HUDEP-2 (cell line): ENCODE measurements around the gene SMPD2.
"Not testable (repeated sequence)": the region's sequence is repeated elsewhere in the genome, so short reads cannot be mapped to it uniquely, and the experiment has no call there.

Experiments
- DNase-seq, 76 experiments: peaks; one replicate each; lab custom pipeline; 2025; ENCODE audit not compliant: unreplicated experiment in 76 of 76; lab: John Stamatoyannopoulos, UW

Gene SMPD2

GRCh38 chr6:109460161-109460829 lies 19.8 kb downstream of the SMPD2 start:
- DNase-seq, result no peak

DNA sequence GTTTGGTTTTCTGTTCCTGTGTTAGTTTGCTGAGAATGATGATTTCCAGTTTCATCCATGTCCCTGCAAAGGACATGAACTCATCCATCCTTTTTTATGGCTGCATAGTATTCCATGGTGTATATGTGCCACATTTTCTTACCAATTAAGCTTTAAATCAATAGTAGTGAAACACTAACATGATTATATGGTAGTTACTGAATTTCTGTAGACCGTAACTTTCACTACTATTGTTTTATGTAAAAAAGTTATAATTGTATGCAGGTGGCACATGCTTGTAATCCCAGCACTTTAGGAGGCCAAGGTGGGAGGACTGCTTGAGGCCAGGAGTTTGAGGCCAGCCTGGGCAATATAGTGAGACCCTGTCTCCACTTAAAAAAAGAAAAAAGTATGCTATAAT lies 20.7 kb downstream of the SMPD2 start:
- DNase-seq, result not testable (repeated sequence)

DNA sequence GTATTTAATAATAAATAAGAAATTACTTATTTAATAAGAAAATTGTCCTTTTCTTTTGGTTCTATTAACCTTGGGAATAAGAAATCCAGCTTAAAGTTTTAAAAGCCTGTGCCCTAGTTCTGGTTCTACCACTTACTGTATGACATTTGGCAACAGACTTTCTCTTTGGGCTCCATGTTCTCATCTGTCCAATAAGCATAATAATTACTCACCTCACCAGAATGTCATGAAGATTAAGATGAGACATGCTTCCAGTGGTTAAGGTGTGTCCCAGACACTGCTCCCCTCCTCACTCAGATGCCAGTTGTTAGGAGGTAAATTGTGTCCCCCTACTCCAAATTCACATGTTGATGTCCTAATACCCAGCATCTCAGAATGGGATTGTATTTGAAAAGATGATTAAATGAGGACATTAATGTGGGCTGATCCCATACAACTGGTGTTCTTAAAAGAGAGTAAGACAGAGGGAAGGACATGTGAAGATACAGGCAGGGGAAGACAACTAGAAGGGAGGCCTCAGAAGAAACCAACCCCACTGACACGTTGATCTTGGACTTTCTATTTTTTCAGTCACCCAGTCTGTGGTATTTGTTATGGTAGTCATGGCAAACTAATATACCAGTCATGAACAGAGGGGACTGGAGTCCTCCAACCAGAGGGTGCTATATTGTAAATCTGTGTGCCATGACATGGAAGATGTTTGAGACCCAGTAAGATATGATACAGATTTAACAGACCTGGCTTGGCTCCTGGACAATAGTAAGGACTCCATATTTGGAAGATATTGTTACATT lies 21.4 kb downstream of the SMPD2 start:
- no peak for DNase-seq

GRCh38 chr6:109465772-109466171 lies 25.2 kb downstream of the SMPD2 start:
- DNase-seq, result no peak

- peak in 20 of 76 experiments; percentile 13 to 61 (median 38) for DNase-seq
Measured at GRCh38 chr6:109466212-109466923, 25.8 kb downstream of the SMPD2 start.

GRCh38 chr6:109467696-109468095 lies 27.2 kb downstream of the SMPD2 start:
- no peak for DNase-seq

DNA sequence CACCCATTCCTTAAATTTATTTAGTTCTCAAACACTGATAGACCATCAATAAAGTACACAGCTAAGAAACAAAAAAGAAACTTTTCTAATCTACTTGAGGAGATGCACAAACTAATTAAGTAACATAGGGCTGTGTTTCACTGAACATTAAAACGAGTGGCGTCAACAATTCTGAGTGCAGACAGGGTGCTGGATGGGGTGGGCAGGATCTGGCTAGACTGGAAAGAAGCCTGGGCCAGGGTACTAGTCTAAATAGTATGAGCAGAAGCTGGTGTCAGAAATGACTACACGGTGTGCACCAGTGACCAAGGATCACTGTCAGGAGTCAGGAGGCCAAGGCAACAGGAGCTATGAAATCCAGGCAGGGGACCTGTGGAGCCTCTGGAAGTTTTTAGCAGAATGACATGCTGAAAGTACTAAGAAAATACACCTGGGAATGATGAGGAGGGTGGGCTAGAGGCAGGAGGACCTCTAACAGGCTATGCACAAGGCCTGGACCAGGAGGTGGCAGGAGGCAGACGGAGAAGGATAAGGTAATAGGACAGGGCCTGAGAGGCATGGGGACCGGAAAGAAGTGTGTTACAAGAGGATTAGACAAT lies 29.2 kb downstream of the SMPD2 start:
- no peak for DNase-seq

DNA sequence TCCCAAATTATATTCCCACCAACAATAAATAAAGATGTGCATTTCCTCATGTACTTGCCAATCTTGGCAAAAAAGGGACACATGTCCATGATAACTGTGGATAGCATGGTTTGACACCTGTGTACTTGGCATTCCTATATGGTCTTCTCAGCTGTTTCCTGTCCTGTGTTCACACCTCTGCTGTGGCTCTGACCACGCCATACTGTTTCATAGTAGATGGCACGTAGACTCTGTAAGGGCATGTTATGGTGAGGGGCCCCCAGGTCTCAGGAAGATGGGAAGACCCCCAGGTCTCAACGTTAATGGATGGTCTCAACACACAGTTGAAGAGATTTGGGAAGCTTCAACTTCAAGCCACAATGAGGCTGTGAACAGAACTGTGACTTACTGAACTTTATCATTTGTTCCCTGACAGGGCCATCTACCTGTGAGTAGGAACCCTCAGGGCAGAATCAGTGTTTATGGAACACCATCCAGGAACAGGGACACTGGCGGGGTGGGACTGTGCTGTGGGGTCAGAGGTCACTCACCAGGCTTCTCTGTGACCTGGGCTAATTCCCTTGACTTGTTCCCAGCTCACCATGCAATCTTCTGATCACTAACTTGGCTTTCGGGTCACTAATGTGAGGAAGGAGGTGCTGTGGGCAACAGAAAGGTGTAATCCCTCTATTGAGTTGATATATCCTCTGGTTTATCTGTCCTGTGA lies 30.7 kb downstream of the SMPD2 start:
- no peak for DNase-seq

- DNase-seq, result no peak
Measured at GRCh38 chr6:109472132-109472995, 31.8 kb downstream of the SMPD2 start.

- DNase-seq, result no peak
Measured at GRCh38 chr6:109473120-109473519, 32.6 kb downstream of the SMPD2 start.

DNA sequence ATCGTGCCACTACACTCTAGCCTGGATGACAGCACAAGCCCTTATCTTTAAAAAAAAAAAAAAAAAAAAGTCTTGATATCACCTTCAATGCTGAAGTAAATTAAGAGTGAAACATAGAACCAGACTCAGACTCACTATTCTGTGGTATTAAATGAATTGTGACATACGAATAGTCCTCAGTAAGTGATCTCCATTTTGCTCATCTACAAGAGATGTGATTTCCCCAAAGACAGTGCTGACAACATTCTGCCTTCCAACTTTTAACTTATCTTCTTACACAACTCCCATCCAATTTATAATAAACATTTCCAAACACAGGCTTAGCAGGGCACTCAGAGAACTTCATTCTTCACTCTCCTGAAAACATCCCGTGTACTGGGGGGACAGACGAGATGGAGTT lies 34.5 kb downstream of the SMPD2 start:
- DNase-seq, result no peak

- DNase-seq, result no peak
Measured at GRCh38 chr6:109475625-109476024, 35.1 kb downstream of the SMPD2 start.

GRCh38 chr6:109477184-109477583 lies 36.7 kb downstream of the SMPD2 start:
- DNase-seq, result no peak

DNA sequence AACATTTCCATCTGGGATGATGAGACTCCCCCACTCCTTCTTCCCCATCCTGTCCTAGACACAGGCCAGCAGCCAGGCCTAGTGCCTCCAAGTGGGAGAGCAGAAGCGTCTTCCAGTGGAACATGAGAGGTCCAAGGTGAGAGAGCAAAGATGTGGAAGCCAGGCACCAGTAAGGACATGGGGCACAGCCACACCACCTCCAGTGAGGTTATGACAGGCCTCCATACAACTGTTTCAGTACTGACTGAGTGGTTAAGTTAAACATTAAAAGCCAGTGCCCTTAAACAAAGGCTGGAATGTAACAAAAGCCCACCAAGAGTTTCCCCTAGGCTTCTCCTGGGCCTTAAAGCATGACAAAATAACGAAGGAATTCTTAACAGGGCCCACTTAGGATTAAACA lies 37.2 kb downstream of the SMPD2 start:
- DNase-seq, result no peak

- no peak for DNase-seq
Measured at GRCh38 chr6:109478222-109478805, 37.8 kb downstream of the SMPD2 start.

DNA sequence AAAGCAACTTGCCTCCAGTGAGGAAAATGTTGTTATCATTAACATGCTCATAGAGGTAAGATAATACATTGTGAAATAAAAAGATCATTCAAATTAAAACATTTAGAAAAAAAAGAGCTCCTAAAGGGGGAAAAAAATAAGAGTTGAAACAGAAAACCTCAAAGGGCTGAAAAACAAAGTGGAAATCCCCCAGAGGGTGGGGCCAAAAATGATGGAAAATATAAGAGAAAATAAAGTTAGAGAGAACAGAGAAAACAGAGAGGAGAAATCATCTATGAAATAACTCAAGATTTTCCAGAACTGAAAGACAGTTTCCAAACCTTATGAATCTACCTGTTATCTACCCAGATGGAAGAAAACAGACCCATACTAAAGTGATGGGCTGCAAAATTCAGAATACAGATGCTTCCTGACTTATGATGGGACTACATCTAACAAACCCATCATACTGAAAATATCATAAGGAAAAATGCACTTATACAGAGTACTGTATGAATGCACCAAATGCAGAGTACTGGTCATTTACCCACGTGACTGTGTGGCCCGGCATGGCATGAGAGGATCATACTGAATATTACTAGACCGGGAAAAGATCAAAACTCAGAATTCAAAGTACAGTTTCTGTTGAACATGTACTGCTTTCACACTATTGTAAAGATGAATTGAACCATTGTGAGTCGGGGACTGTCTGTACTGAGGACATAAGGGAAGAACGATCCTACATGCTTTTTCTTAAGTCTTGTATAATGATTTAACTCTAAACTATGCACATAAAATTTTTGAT lies 38.5 kb downstream of the SMPD2 start:
- DNase-seq, result no peak

DNA sequence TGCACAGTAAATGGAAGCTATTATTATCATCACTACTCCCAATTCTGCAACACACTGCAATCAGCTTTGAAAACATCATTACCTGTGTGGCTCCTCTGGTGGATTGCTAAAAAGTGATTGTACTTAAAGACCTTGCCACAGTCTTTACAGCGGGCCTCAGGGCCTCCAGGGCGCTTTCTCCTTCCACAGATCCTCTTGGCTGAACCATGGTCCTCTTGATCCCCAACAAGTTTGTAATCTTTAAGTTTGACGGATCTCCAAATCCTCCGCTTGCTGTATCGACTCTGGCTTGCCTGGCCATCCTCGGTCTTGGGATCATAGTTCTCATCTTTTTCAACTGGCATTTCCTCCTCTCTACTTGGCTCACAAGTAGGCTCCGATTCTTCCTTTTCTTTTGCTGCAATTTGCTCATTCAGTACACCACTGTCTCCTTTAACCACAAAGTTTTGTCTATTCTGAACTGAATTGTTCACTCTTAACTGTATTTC lies 40.5 kb downstream of the SMPD2 start:
- no peak for DNase-seq
